ENCODE data around the gene CH25H. TPM values are rescaled to one million over a fixed set of nuclear protein-coding genes. Genes with fewer than 3 reads are reported as not detected.

CH25H gene
- total RNA-seq, 1 experiment from 2014 or later = 1.0 TPM

- no peak for DNase-seq
- Histone ChIP-seq H3K79me1 (ENCODE audit: insufficient read depth, low read depth, low read length, poor library complexity, severe bottlenecking) (no peaks in the 10 kb centered on the region), H2AK5ac (ENCODE audit: insufficient read length, low read length) (no peak overlapping the region), H2BK5ac (ENCODE audit: insufficient read length, low read length) (no peak overlapping the region), H2BK20ac (ENCODE audit: low read depth, low read length, poor library complexity, severe bottlenecking) (no peak overlapping the region), H2BK120ac (ENCODE audit: low read depth, low read length, poor library complexity, severe bottlenecking) (no peak overlapping the region), H3K56ac (ENCODE audit: insufficient read length, low read depth, low read length) (no peak overlapping the region), H3K9me3 (ENCODE audit: control insufficient read depth, low read depth, low read length) (no peaks in the 10 kb centered on the region), H3K79me2 (ENCODE audit: insufficient read depth, low read length) (no peaks in the 10 kb centered on the region), H4K8ac (replicated peaks; ENCODE audit: insufficient read length, low read depth, low read length) (no peak overlapping the region), H3K27me3 (ENCODE audit: insufficient read depth, low read length) (no peaks in the 10 kb centered on the region), H2BK12ac (ENCODE audit: insufficient read length, low read depth, low read length) (no peak overlapping the region), H2AFZ (ENCODE audit: low read length) (no peak overlapping the region), H4K5ac (ENCODE audit: insufficient read length, low read depth, low read length) (no peak overlapping the region), H3K23me2 (ENCODE audit: insufficient read length, low read depth, low read length, poor library complexity, severe bottlenecking) (no peaks in the 10 kb centered on the region), H3K4me2 (ENCODE audit: insufficient read depth, insufficient read length, low read length) (no peak overlapping the region), H3K27ac (ENCODE audit: insufficient read length, low read depth, low read length) (no peak overlapping the region), H3K23ac (ENCODE audit: insufficient read length, low read depth, low read length) (no peak overlapping the region), H3K4me1 (ENCODE audit: insufficient read depth, low read length) (peaks cover 2% of the 10 kb centered on the region; the same call in 1 of the 2 replicates), H3K14ac (ENCODE audit: insufficient read depth, low read length) (no peak overlapping the region), H3K4ac (ENCODE audit: low read depth, low read length) (no peak overlapping the region), H3K9ac (ENCODE audit: extremely low read depth, insufficient read length, low read length) (no peak overlapping the region), H4K91ac (ENCODE audit: insufficient read length, low read depth, low read length) (no peak overlapping the region), H2BK15ac (ENCODE audit: low read depth, low read length) (no peak overlapping the region), H4K20me1 (ENCODE audit: control insufficient read depth, insufficient read depth, insufficient read length) (no peaks in the 10 kb centered on the region), H3K18ac (ENCODE audit: insufficient read length, low read depth, low read length) (no peak overlapping the region), H3T11ph (ENCODE audit: low read length) (no peak overlapping the region)
- Mint-ChIP-seq H3K27ac (no peak overlapping the region), H3K27me3 (ENCODE audit: low read depth) (no peaks in the 10 kb centered on the region), H3K36me3 (ENCODE audit: insufficient read depth in 1 of 3, low read depth in 3 of 3) (no peaks in the 10 kb centered on the region), H3K4me1 (peaks cover 22% of the 10 kb centered on the region in 2 experiments), H3K9me3 (no peaks in the 10 kb centered on the region; a peak in 1 of 5 replicates), H3K4me3 (no peak overlapping the region)
- TF ChIP-seq CTCF (conservative IDR thresholded peaks at IDR 0.05) = no peak
These were observed 31.3 kb downstream of the CH25H start for GRCh38 chr10:89175816-89176215.

Measured in H9 (cell line).